ENCODE results near the gene ITGB1. TPM values are rescaled to one million over a fixed set of nuclear protein-coding genes. Genes with fewer than 3 reads are reported as not detected.

ITGB1 gene
- polyA plus RNA-seq, 1 of the 3 experiments (the other 2 are of a cell fraction): 666 TPM

DNA sequence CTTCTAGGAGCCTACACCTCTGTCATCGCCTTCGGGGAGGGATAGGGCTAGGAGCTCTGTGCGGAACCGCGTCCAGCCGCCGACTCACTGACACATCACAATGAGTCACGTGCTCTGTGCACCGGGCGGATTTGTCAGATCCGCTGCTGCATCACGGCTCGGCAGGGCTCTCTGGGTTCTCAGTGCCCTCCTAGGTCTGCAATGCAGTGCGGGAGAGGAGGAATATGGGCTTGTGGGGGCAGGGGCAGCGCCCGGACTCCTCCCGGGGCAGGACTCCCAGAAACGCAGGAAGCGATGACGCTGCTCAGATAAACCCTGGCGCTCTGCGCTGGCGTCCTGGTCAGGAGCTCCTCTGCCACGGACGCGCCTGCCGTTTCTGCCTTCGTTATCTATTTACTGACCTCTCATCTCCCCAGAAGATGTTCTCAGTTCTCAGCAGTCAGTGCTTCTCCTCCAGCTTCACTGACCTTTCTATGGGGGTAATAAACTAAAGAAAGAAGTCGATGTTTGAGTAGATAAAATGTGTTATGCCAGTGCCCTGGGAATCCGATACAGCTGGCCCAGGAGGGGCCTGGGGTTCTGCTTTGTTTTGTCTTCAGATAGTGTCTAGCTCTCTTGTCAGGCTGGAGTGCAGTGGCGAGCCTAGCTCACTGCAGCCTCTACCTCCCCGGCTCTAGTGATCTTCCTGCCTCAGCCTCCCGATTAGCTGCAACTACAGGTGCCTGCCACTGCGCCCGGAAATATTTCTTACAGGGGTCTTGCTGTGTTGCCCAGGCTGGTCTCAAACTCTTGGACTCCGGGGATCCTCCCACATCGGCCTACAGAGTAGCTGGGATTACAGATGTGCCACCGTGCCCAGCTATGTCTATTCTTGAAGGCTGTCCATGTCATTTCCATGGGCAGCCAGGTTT is 22.8 kb upstream of the ITGB1 start (continued):
- TF ChIP-seq, protein P1, sequence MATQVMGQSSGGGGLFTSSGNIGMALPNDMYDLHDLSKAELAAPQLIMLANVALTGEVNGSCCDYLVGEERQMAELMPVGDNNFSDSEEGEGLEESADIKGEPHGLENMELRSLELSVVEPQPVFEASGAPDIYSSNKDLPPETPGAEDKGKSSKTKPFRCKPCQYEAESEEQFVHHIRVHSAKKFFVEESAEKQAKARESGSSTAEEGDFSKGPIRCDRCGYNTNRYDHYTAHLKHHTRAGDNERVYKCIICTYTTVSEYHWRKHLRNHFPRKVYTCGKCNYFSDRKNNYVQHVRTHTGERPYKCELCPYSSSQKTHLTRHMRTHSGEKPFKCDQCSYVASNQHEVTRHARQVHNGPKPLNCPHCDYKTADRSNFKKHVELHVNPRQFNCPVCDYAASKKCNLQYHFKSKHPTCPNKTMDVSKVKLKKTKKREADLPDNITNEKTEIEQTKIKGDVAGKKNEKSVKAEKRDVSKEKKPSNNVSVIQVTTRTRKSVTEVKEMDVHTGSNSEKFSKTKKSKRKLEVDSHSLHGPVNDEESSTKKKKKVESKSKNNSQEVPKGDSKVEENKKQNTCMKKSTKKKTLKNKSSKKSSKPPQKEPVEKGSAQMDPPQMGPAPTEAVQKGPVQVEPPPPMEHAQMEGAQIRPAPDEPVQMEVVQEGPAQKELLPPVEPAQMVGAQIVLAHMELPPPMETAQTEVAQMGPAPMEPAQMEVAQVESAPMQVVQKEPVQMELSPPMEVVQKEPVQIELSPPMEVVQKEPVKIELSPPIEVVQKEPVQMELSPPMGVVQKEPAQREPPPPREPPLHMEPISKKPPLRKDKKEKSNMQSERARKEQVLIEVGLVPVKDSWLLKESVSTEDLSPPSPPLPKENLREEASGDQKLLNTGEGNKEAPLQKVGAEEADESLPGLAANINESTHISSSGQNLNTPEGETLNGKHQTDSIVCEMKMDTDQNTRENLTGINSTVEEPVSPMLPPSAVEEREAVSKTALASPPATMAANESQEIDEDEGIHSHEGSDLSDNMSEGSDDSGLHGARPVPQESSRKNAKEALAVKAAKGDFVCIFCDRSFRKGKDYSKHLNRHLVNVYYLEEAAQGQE (IDR thresholded peaks at IDR 0.05; ENCODE audit: low read depth, low read length): peak; percentile 39; the same call in 1 of the 2 replicates
- TF ChIP-seq POLR2AphosphoS5 (IDR thresholded peaks at IDR 0.05; ENCODE audit: low read depth, low read length) (peak; percentile 91), EP300 (IDR thresholded peaks at IDR 0.05; ENCODE audit: borderline replicate concordance in 1 of 2, low read depth in 1 of 2, low read length in 1 of 2) (peak in 1 of 2 experiments; percentile 89), RXRA (IDR thresholded peaks at IDR 0.05; ENCODE audit: borderline replicate concordance, low read depth) (peak; percentile 63; the same call in 1 of the 2 replicates), TCF12 (IDR thresholded peaks at IDR 0.05) (peak; percentile 81), GABPA (IDR thresholded peaks at IDR 0.05; ENCODE audit: low read depth) (peak; percentile 66), MEF2A (IDR thresholded peaks at IDR 0.05; ENCODE audit: borderline replicate concordance, low read depth) (no peak), JUND (IDR thresholded peaks at IDR 0.05) (peak; percentile 69; the same call in 1 of the 2 replicates), RCOR1 (IDR thresholded peaks at IDR 0.05; ENCODE audit: low read length) (peak; percentile 34; the same call in 1 of the 2 replicates), FOSL2 (IDR thresholded peaks at IDR 0.05; ENCODE audit: borderline replicate concordance, low read depth) (peak; percentile 91; the same call in 1 of the 2 replicates), NRF1 (IDR thresholded peaks at IDR 0.05; ENCODE audit: low read depth, low read length) (no peak; the same call in 1 of the 2 replicates), NFIC (IDR thresholded peaks at IDR 0.05; ENCODE audit: borderline replicate concordance) (peak; percentile 61), ELF1 (IDR thresholded peaks at IDR 0.05) (peak; percentile 48; the same call in 1 of the 2 replicates), GATA2 (CRISPR knock-in tag; IDR thresholded peaks at IDR 0.05) (peak; percentile 73), RFX5 (IDR thresholded peaks at IDR 0.05; ENCODE audit: low read length) (no peak), SMC3 (IDR thresholded peaks at IDR 0.05; ENCODE audit: low read depth, low read length) (no peak), SIN3A (IDR thresholded peaks at IDR 0.05; ENCODE audit: borderline replicate concordance, low read depth, low read length) (peak; percentile 92), EZH2phosphoT487 (IDR thresholded peaks at IDR 0.05; ENCODE audit: borderline replicate concordance, low read depth) (no peak), FOXM1 (IDR thresholded peaks at IDR 0.05; ENCODE audit: low read depth) (peak; percentile 62; the same call in 1 of the 2 replicates)
- TF ChIP-seq, protein P2, sequence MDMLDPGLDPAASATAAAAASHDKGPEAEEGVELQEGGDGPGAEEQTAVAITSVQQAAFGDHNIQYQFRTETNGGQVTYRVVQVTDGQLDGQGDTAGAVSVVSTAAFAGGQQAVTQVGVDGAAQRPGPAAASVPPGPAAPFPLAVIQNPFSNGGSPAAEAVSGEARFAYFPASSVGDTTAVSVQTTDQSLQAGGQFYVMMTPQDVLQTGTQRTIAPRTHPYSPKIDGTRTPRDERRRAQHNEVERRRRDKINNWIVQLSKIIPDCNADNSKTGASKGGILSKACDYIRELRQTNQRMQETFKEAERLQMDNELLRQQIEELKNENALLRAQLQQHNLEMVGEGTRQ (IDR thresholded peaks at IDR 0.05; ENCODE audit: borderline replicate concordance, low read depth, low read length): peak; percentile 43; the same call in 1 of the 2 replicates
- TF ChIP-seq, protein P3, sequence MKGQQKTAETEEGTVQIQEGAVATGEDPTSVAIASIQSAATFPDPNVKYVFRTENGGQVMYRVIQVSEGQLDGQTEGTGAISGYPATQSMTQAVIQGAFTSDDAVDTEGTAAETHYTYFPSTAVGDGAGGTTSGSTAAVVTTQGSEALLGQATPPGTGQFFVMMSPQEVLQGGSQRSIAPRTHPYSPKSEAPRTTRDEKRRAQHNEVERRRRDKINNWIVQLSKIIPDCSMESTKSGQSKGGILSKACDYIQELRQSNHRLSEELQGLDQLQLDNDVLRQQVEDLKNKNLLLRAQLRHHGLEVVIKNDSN (IDR thresholded peaks at IDR 0.05; ENCODE audit: borderline replicate concordance, low read depth): peak; percentile 95
- TF ChIP-seq, protein P4, sequence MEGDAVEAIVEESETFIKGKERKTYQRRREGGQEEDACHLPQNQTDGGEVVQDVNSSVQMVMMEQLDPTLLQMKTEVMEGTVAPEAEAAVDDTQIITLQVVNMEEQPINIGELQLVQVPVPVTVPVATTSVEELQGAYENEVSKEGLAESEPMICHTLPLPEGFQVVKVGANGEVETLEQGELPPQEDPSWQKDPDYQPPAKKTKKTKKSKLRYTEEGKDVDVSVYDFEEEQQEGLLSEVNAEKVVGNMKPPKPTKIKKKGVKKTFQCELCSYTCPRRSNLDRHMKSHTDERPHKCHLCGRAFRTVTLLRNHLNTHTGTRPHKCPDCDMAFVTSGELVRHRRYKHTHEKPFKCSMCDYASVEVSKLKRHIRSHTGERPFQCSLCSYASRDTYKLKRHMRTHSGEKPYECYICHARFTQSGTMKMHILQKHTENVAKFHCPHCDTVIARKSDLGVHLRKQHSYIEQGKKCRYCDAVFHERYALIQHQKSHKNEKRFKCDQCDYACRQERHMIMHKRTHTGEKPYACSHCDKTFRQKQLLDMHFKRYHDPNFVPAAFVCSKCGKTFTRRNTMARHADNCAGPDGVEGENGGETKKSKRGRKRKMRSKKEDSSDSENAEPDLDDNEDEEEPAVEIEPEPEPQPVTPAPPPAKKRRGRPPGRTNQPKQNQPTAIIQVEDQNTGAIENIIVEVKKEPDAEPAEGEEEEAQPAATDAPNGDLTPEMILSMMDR (IDR thresholded peaks at IDR 0.05): no peak
- TF ChIP-seq, protein P5, sequence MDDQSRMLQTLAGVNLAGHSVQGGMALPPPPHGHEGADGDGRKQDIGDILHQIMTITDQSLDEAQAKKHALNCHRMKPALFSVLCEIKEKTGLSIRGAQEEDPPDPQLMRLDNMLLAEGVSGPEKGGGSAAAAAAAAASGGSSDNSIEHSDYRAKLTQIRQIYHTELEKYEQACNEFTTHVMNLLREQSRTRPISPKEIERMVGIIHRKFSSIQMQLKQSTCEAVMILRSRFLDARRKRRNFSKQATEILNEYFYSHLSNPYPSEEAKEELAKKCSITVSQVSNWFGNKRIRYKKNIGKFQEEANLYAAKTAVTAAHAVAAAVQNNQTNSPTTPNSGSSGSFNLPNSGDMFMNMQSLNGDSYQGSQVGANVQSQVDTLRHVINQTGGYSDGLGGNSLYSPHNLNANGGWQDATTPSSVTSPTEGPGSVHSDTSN (IDR thresholded peaks at IDR 0.05): peak; percentile 78
